PC-9 (cell line): ENCODE measurements around the gene CMIP. TPM values are rescaled to one million over a fixed set of nuclear protein-coding genes. Genes with fewer than 3 reads are reported as not detected.

Experiments used
- BruUV-seq: library from RNA; stranded (reverse); fragments of 400-500 nt; replicated peaks from 2 replicates; lab custom pipeline; 2021; lab: Mats Ljungman, UMichigan
- CTCF ChIA-PET: fragments of 300-600 bp; sonication (Branson Sonifier 250); formaldehyde crosslinking; loops from one replicate; lab custom pipeline; 2022; ENCODE audit warnings: antibody characterized with exemption; lab: Charles Lee
- POLR2A ChIA-PET: fragments of 300-600 bp; sonication (Branson Sonifier 250); formaldehyde crosslinking; loops from one replicate; lab custom pipeline; 2022; ENCODE audit warnings: antibody characterized with exemption; ENCODE audit not compliant: unreplicated experiment; lab: Charles Lee
- DNase-seq, 2 experiments: peaks; one replicate each; pipeline versions ENCODE4 v3.0.0 to v3.0.0-alpha.2; 2015 to 2022; ENCODE audit warnings: mixed read lengths in 1 of 2
- H2AFZ ChIP-seq: fragments of 200-600 bp; sonication (generic); 2 replicates; pipeline ENCODE4 v1.8.1; 2017; ENCODE audit warnings: antibody characterized with exemption
- H3F3A ChIP-seq: fragments of 200-600 bp; sonication (generic); 2 replicates; pipeline ENCODE4 v1.8.1; 2017; ENCODE audit warnings: antibody characterized with exemption, mild to moderate bottlenecking, low read depth; ENCODE audit not compliant: insufficient read depth
- H3K27ac ChIP-seq: fragments of 200-600 bp; sonication (generic); 2 replicates; pipeline ENCODE4 v1.6.1; 2016; ENCODE audit warnings: mixed run types
- H3K27me3 ChIP-seq: fragments of 200-600 bp; sonication (generic); 2 replicates; pipeline ENCODE4 v1.6.1; 2016; ENCODE audit warnings: low read depth, mixed run types; ENCODE audit not compliant: insufficient read depth
- H3K36me3 ChIP-seq: fragments of 200-600 bp; sonication (generic); 2 replicates; pipeline ENCODE4 v1.6.1; 2016; ENCODE audit warnings: low read depth, mixed run types
- H3K4me1 ChIP-seq: fragments of 200-600 bp; sonication (generic); replicated peaks from 2 replicates; pipeline ENCODE4 v1.6.1; 2016; ENCODE audit warnings: mixed run types; ENCODE audit not compliant: insufficient read depth
- H3K4me2 ChIP-seq: fragments of 200-600 bp; sonication (generic); 2 replicates; pipeline ENCODE4 v1.6.1; 2017; ENCODE audit warnings: mixed run types
- H3K4me3 ChIP-seq: fragments of 200-600 bp; sonication (generic); 2 replicates; pipeline ENCODE4 v1.6.1; 2016; ENCODE audit warnings: mixed run types
- H3K79me2 ChIP-seq: fragments of 200-600 bp; sonication (generic); 2 replicates; pipeline ENCODE4 v1.6.1; 2017; ENCODE audit warnings: low read depth, mixed run types
- H3K9me2 ChIP-seq: fragments of 200-600 bp; sonication (generic); 2 replicates; pipeline ENCODE4 v1.8.1; 2017; ENCODE audit warnings: mild to moderate bottlenecking; ENCODE audit not compliant: insufficient read depth
- H3K9me3 ChIP-seq: fragments of 200-600 bp; sonication (generic); 2 replicates; pipeline ENCODE4 v1.8.1; 2016; ENCODE audit warnings: low read depth; ENCODE audit not compliant: insufficient read depth
- H4K20me1 ChIP-seq: fragments of 200-600 bp; sonication (generic); 2 replicates; pipeline ENCODE4 v1.8.1; 2017; ENCODE audit not compliant: insufficient read depth
- CTCF ChIP-seq: fragments of 200-600 bp; sonication (generic); conservative IDR thresholded peaks from 2 replicates; pipeline ENCODE4 v1.6.1; 2017; ENCODE audit warnings: mixed run types, antibody characterized with exemption, mild to moderate bottlenecking, moderate library complexity
- EZH2 ChIP-seq: fragments of 200-600 bp; sonication (generic); IDR thresholded peaks from 2 replicates; pipeline ENCODE4 v1.8.0; 2017; ENCODE audit warnings: antibody characterized with exemption, low read depth
- intact Hi-C: fragments of 100-400 bp; cut with micrococcal nuclease; formaldehyde crosslinking; loops from one replicate; pipeline ENCODE4 v1.10.0; 2022; ENCODE audit not compliant: unreplicated experiment
- total RNA-seq: library from RNA; stranded (reverse); gene quantifications from 2 replicates; pipeline ENCODE4 v1.2.3, GENCODE V29; 2021

The CMIP gene
- total RNA-seq, 1 experiment from 2014 or later: 96.6 TPM

GRCh38 chr16:81709016-81709900, 264.6 kb downstream of the CMIP start:
- Histone ChIP-seq H3K9me3 (no peaks in the 10 kb centered on the region), H4K20me1 (peaks cover 4% of the 10 kb centered on the region; the same call in 1 of the 2 replicates), H3K27me3 (no peaks in the 10 kb centered on the region), H3K9me2 (no peaks in the 10 kb centered on the region), H2AFZ (no peak overlapping the region), H3K27ac (no peak overlapping the region), H3K36me3 (peaks cover 4% of the 10 kb centered on the region; the same call in 1 of the 2 replicates), H3K4me3 (no peak overlapping the region), H3K4me1 (peaks cover 18% of the 10 kb centered on the region), H3K79me2 (no peaks in the 10 kb centered on the region), H3F3A (peaks cover 29% of the 10 kb centered on the region; the same call in 1 of the 2 replicates), H3K4me2 (no peak overlapping the region)
- TF ChIP-seq CTCF: no peak
- TF ChIP-seq EZH2: no peak
- no peak for DNase-seq
- intact Hi-C loops: no loop called here
- BruUV-seq: no TSS peak
- CTCF ChIA-PET: no interaction called here
- POLR2A ChIA-PET: interaction anchor here (0.6 kb wide), 1 partner anchor 18 kb away, joined by 4 read pairs; no protein-coding TSS in a partner anchor

GRCh38 chr16:81710044-81710443, 265.4 kb downstream of the CMIP start:
- H3K79me2 ChIP-seq: no peaks in the 10 kb centered on the region
- H3K27me3 ChIP-seq: no peaks in the 10 kb centered on the region
- ChIA-PET CTCF (no interaction called here), POLR2A (interaction anchor here (0.6 kb wide), 1 partner anchor 17 kb away, joined by 4 read pairs; no protein-coding TSS in a partner anchor)
- peaks cover 4% of the 10 kb centered on the region; the same call in 1 of the 2 replicates for H4K20me1 ChIP-seq
- H3F3A ChIP-seq: peaks cover 29% of the 10 kb centered on the region; the same call in 1 of the 2 replicates
- no peak overlapping the region for H3K4me3 ChIP-seq
- no peaks in the 10 kb centered on the region for H3K9me3 ChIP-seq
- no peak overlapping the region for H2AFZ ChIP-seq
- H3K27ac ChIP-seq: no peak overlapping the region
- DNase-seq: no peak
- no TSS peak for BruUV-seq
- peaks cover 4% of the 10 kb centered on the region; the same call in 1 of the 2 replicates for H3K36me3 ChIP-seq
- H3K9me2 ChIP-seq: no peaks in the 10 kb centered on the region
- TF ChIP-seq EZH2: no peak
- no peak for TF ChIP-seq CTCF
- no peak overlapping the region for H3K4me2 ChIP-seq
- intact Hi-C loops: loop anchor here (5.0 kb wide), 1 partner anchor 78 kb away; no protein-coding TSS in a partner anchor
- peaks cover 18% of the 10 kb centered on the region for H3K4me1 ChIP-seq

GRCh38 chr16:81710596-81710995, 266.0 kb downstream of the CMIP start:
- Histone ChIP-seq H3F3A (peaks cover 29% of the 10 kb centered on the region; the same call in 1 of the 2 replicates), H3K9me3 (no peaks in the 10 kb centered on the region), H3K27ac (no peak overlapping the region), H2AFZ (no peak overlapping the region), H3K27me3 (no peaks in the 10 kb centered on the region), H3K4me2 (no peak overlapping the region), H3K4me1 (peaks cover 18% of the 10 kb centered on the region), H3K9me2 (no peaks in the 10 kb centered on the region), H4K20me1 (peaks cover 4% of the 10 kb centered on the region; the same call in 1 of the 2 replicates), H3K4me3 (no peak overlapping the region), H3K36me3 (peaks cover 4% of the 10 kb centered on the region; the same call in 1 of the 2 replicates), H3K79me2 (no peaks in the 10 kb centered on the region)
- ChIA-PET CTCF (no interaction called here), POLR2A (no interaction called here)
- BruUV-seq: no TSS peak
- TF ChIP-seq CTCF (no peak), EZH2 (no peak)
- DNase-seq: no peak
- intact Hi-C loops: loop anchor here (5.0 kb wide), 1 partner anchor 78 kb away; no protein-coding TSS in a partner anchor
